Central memory CD8-positive, alpha-beta T cell (primary cell): ENCODE data around the gene KHDRBS1.
"Not testable (repeated sequence)": the region's sequence is repeated elsewhere in the genome, so short reads cannot be mapped to it uniquely, and the experiment has no call there.

Source experiments
- ATAC-seq: fragments of 150-1000 bp; cut with Tn5 transposase; replicated peaks from 2 replicates; pipeline ENCODE4 v1.10.0; 2022; ENCODE audit warnings: mild to moderate bottlenecking, moderate FRiP score, moderate number of reproducible peaks; ENCODE audit not compliant: poor library complexity, severe bottlenecking; ENCODE audit errors: extremely low read depth
- DNase-seq, 2 donors: peaks; one replicate each; pipeline ENCODE4 v3.0.0; 2021; ENCODE audit warnings: low spot score in 2 of 2
- H3K27ac Mint-ChIP-seq: one replicate; pipeline ENCODE4 v1.8.0; 2022; ENCODE audit warnings: low read depth, mild to moderate bottlenecking, moderate library complexity, mixed read lengths
- H3K27me3 Mint-ChIP-seq: one replicate; pipeline ENCODE4 v1.8.0; 2022; ENCODE audit warnings: mixed read lengths
- H3K36me3 Mint-ChIP-seq: one replicate; pipeline ENCODE4 v1.8.0; 2022; ENCODE audit warnings: mild to moderate bottlenecking, moderate library complexity, mixed read lengths; ENCODE audit not compliant: insufficient read depth
- H3K4me1 Mint-ChIP-seq: one replicate; pipeline ENCODE4 v1.8.0; 2022; ENCODE audit warnings: mixed read lengths
- H3K4me3 Mint-ChIP-seq: one replicate; pipeline ENCODE4 v1.8.0; 2022; ENCODE audit warnings: mild to moderate bottlenecking, moderate library complexity, mixed read lengths
- H3K9me3 Mint-ChIP-seq: one replicate; pipeline ENCODE4 v1.8.0; 2022; ENCODE audit warnings: mixed read lengths

The KHDRBS1 gene

GRCh38 chr1:31989964-31990363 lies 23.7 kb upstream of the KHDRBS1 start:
- no peak overlapping the region for H3K4me3 Mint-ChIP-seq
- peak overlapping the region; percentile 84 for H3K27ac Mint-ChIP-seq
- DNase-seq: no peak
- peaks cover 19% of the 10 kb centered on the region for H3K4me1 Mint-ChIP-seq
- H3K27me3 Mint-ChIP-seq: no peaks in the 10 kb centered on the region
- peaks cover 5% of the 10 kb centered on the region for H3K36me3 Mint-ChIP-seq
- H3K9me3 Mint-ChIP-seq: no peaks in the 10 kb centered on the region
- no peak for ATAC-seq

DNA sequence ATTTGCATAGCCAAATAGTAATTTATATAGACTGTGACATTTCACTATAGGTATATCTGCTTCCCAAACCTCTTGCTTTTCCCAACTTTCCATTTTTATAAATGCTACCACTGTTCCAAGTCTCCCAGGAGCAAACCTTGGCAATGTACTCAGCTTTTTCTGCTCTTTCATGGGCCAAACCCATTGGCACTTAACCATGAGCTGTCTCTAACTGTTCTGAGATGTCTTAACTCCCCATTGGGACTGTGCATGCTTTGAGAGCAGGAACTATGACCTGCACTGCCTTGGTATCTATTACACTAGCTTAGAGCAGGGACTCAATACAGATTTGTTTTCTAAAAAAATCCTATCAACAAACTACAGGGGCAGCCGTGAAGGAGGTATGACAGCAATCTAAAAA lies 22.5 kb upstream of the KHDRBS1 start:
- Mint-ChIP-seq H3K4me3 (no peak overlapping the region), H3K4me1 (peaks cover 12% of the 10 kb centered on the region), H3K27me3 (no peaks in the 10 kb centered on the region), H3K27ac (no peak overlapping the region), H3K9me3 (no peaks in the 10 kb centered on the region), H3K36me3 (peaks cover 3% of the 10 kb centered on the region)
- ATAC-seq (no peak), DNase-seq (no peak)

GRCh38 chr1:31995263-31995662 lies 18.4 kb upstream of the KHDRBS1 start:
- peaks cover 5% of the 10 kb centered on the region for H3K4me1 Mint-ChIP-seq
- no peak overlapping the region for H3K27ac Mint-ChIP-seq
- H3K9me3 Mint-ChIP-seq: no peaks in the 10 kb centered on the region
- ATAC-seq (no peak), DNase-seq (no peak)
- H3K4me3 Mint-ChIP-seq: no peak overlapping the region
- H3K27me3 Mint-ChIP-seq: no peaks in the 10 kb centered on the region
- H3K36me3 Mint-ChIP-seq: no peaks in the 10 kb centered on the region

DNA sequence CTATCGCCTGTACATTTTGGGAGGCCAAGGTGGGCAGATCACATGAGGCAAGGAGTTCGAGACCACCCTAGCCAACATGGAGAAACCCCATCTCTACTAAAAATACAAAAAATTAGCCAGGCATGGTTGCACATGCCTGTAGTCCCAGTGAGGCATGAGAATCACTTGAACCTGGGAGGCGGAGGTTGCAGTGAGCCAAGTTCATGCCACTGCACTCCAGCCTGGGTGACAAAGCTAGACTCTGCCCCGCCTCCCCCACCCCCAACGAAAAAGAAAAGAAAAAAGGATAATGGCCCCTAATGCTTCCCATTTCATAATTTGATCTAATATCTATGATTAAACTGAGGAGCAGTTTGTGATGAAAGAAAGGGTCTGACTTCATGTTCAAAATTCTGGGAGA lies 17.5 kb upstream of the KHDRBS1 start:
- H3K9me3 Mint-ChIP-seq, H3K4me3 Mint-ChIP-seq, H3K27me3 Mint-ChIP-seq, H3K4me1 Mint-ChIP-seq, DNase-seq, H3K36me3 Mint-ChIP-seq, H3K27ac Mint-ChIP-seq, ATAC-seq: not testable (repeated sequence)

DNA sequence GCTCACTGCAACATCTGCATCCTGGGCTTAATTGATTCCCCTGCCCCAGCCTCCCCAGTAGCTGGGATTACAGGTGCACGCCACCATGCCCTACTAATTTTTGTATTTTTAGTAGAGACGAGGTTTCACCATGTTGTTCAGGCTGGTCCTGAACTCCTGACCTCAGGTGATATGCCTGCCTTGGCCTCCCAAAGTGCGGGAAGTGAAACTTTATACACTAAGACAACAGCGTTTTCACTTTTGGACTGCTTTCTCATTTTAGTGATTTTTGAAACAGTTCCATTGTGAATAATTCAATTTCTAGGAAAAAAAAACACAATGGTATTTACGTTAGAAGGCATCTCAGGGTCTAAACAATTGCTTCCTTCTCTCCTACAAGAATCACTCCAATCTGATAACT lies 11.8 kb upstream of the KHDRBS1 start:
- H3K4me3 Mint-ChIP-seq: no peak overlapping the region
- peaks cover 2% of the 10 kb centered on the region for H3K36me3 Mint-ChIP-seq
- H3K4me1 Mint-ChIP-seq: peaks cover 14% of the 10 kb centered on the region
- H3K9me3 Mint-ChIP-seq: no peaks in the 10 kb centered on the region
- DNase-seq (no peak), ATAC-seq (no peak)
- no peaks in the 10 kb centered on the region for H3K27me3 Mint-ChIP-seq
- no peak overlapping the region for H3K27ac Mint-ChIP-seq

- H3K9me3 Mint-ChIP-seq, H3K36me3 Mint-ChIP-seq, DNase-seq, H3K27ac Mint-ChIP-seq, H3K4me3 Mint-ChIP-seq, ATAC-seq, H3K27me3 Mint-ChIP-seq: not testable (repeated sequence)
- peaks cover 14% of the 10 kb centered on the region for H3K4me1 Mint-ChIP-seq
These were observed 11.4 kb upstream of the KHDRBS1 start for GRCh38 chr1:32002285-32002684.

GRCh38 chr1:32005522-32005921 lies 8.1 kb upstream of the KHDRBS1 start:
- peaks cover 14% of the 10 kb centered on the region for H3K4me1 Mint-ChIP-seq

GRCh38 chr1:32007591-32007940 lies 6.1 kb upstream of the KHDRBS1 start:
- H3K27me3 Mint-ChIP-seq: no peaks in the 10 kb centered on the region
- H3K9me3 Mint-ChIP-seq: no peaks in the 10 kb centered on the region
- peaks cover 16% of the 10 kb centered on the region for H3K4me1 Mint-ChIP-seq
- H3K36me3 Mint-ChIP-seq: peaks cover 2% of the 10 kb centered on the region
- ATAC-seq (no peak), DNase-seq (no peak)
- no peak overlapping the region for H3K27ac Mint-ChIP-seq
- H3K4me3 Mint-ChIP-seq: no peak overlapping the region

More at GRCh38 chr1:32005522-32005921, 8.1 kb upstream of the KHDRBS1 start:
- DNase-seq (no peak), ATAC-seq (no peak)
- Mint-ChIP-seq H3K27me3 (no peaks in the 10 kb centered on the region), H3K27ac (no peak overlapping the region), H3K36me3 (peaks cover 2% of the 10 kb centered on the region), H3K9me3 (no peaks in the 10 kb centered on the region), H3K4me3 (no peak overlapping the region)

DNA sequence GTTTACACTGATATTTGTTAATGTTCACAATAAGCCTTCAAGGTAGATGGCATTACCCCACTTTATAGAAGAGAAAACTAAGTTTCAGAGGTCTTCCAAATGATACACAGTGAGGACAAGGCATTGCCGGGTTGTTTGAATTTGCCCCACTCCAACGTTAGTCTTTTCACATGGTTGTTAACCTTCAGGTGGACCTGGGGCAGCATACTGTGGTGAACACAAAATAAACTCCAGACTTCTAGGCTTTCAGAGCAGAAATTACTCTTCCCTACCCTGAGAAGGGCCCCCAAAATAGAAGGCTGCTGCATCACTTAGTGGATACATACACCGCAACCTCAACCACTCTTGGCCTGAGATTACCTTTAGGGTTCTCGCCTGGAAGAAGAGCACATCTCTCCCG lies 3.4 kb upstream of the KHDRBS1 start:
- Mint-ChIP-seq H3K4me1 (peaks cover 23% of the 10 kb centered on the region), H3K27ac (no peak overlapping the region), H3K36me3 (peaks cover 12% of the 10 kb centered on the region), H3K4me3 (no peak overlapping the region), H3K9me3 (no peaks in the 10 kb centered on the region), H3K27me3 (no peaks in the 10 kb centered on the region)
- DNase-seq (no peak), ATAC-seq (no peak)

GRCh38 chr1:32012709-32013385 lies 821 bp upstream of the KHDRBS1 start:
- Mint-ChIP-seq H3K27ac (peak overlapping the region; percentile 97), H3K9me3 (no peaks in the 10 kb centered on the region), H3K27me3 (no peaks in the 10 kb centered on the region), H3K4me3 (peak overlapping the region; percentile 98), H3K36me3 (peaks cover 22% of the 10 kb centered on the region), H3K4me1 (peaks cover 40% of the 10 kb centered on the region)
- DNase-seq (no peak), ATAC-seq (no peak)

DNA sequence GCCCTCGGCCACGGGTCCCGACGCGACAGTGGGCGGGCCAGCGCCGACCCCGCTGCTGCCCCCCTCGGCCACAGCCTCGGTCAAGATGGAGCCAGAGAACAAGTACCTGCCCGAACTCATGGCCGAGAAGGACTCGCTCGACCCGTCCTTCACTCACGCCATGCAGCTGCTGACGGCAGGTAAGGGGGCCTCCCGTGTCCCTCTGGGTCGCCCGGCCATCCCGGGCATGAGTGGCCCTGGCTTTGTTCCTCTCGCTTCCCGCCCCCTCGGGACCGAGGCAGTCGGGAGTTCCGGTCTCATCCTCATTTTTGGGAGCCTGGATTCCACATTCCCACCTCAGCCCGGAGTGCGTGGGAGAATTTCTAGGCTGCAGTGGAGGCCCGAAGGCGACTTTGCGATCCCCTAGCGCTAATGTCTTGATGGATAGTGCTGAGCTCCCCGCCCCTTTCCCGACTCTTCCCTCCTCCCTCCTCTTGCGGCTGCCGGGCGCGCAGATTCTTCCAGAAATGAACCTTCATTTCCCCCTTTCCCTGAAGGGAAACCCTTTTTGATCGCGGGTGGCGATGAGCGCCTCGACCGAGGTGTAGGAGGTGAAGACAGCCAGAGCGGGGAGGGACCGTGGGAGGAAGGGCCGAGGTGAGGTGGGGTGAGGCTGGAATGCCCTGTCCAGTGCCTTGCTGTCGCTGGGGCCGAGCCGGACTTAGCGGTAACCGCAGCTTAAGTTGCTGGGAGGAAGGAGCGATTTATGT lies 705 bp downstream of the KHDRBS1 start:
- Mint-ChIP-seq H3K9me3 (no peaks in the 10 kb centered on the region), H3K36me3 (peaks cover 27% of the 10 kb centered on the region), H3K27me3 (no peaks in the 10 kb centered on the region), H3K27ac (peak overlapping the region; percentile 97), H3K4me1 (peaks cover 43% of the 10 kb centered on the region), H3K4me3 (peak overlapping the region; percentile 98)
- ATAC-seq (no peak), DNase-seq (no peak)

DNA sequence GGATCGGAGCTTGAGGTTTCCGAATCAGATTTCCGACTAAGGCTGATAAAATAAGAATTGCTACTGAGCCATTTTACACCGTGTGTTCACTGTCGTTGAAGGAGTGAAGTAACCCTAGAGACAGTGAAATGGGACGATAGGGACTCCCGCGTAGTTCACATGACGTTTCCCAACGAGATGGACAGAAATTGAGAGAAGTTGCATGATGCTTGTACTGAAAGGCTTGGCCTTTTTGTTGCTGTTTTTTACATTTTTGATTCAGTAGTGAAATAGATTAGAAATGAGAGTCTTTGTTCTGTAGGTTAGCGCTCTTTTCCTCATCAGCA lies 1.2 kb downstream of the KHDRBS1 start:
- H3K27ac Mint-ChIP-seq: peak overlapping the region; percentile 97
- no peaks in the 10 kb centered on the region for H3K27me3 Mint-ChIP-seq
- H3K36me3 Mint-ChIP-seq: peaks cover 27% of the 10 kb centered on the region
- ATAC-seq (no peak), DNase-seq (no peak)
- peaks cover 49% of the 10 kb centered on the region for H3K4me1 Mint-ChIP-seq
- peak overlapping the region; percentile 98 for H3K4me3 Mint-ChIP-seq
- no peaks in the 10 kb centered on the region for H3K9me3 Mint-ChIP-seq

- Mint-ChIP-seq H3K27ac (peak overlapping the region; percentile 32), H3K27me3 (no peaks in the 10 kb centered on the region), H3K4me3 (peak overlapping the region; percentile 36), H3K9me3 (no peaks in the 10 kb centered on the region), H3K36me3 (peaks cover 26% of the 10 kb centered on the region), H3K4me1 (peaks cover 52% of the 10 kb centered on the region)
- DNase-seq (no peak), ATAC-seq (no peak)
These were observed 6.7 kb downstream of the KHDRBS1 start for GRCh38 chr1:32020339-32020738.
